Measurements from ENCODE around the gene GPBP1L1.

- TF ChIP-seq EZH2 (IDR thresholded peaks at IDR 0.05) (no peak), POLR2AphosphoS5 (IDR thresholded peaks at IDR 0.05; ENCODE audit: borderline replicate concordance, low read depth, low read length) (no peak)
These were observed 62.4 kb downstream of the GPBP1L1 start, which contains the start of gene CCDC17 for GRCh38 chr1:45623972-45624371.
